ENCODE data around the gene PRXL2A.

DNA sequence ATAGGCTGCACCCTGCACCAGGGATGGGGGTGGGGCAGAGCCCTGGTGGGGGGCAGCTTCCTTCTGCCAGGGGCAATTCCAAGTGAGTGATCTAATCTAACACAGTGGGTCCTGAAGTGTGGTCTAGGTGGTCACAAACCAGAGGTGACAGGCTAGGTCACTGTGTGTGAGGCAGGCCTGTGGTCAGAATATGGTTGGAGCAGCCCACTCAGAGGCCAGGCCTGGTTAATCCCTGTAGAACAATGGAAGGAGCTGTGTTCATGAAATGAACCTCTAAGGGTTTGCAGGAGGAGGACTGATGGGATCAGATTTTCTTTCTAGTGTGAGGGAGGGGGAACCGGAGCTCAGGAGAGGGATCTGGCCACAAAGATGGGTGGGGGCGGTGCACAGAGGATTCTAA is 35.8 kb downstream of the PRXL2A start:
- TF ChIP-seq, protein P1, sequence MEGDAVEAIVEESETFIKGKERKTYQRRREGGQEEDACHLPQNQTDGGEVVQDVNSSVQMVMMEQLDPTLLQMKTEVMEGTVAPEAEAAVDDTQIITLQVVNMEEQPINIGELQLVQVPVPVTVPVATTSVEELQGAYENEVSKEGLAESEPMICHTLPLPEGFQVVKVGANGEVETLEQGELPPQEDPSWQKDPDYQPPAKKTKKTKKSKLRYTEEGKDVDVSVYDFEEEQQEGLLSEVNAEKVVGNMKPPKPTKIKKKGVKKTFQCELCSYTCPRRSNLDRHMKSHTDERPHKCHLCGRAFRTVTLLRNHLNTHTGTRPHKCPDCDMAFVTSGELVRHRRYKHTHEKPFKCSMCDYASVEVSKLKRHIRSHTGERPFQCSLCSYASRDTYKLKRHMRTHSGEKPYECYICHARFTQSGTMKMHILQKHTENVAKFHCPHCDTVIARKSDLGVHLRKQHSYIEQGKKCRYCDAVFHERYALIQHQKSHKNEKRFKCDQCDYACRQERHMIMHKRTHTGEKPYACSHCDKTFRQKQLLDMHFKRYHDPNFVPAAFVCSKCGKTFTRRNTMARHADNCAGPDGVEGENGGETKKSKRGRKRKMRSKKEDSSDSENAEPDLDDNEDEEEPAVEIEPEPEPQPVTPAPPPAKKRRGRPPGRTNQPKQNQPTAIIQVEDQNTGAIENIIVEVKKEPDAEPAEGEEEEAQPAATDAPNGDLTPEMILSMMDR (conservative IDR thresholded peaks at IDR 0.05 in 1 of 2, IDR thresholded peaks at IDR 0.05 in 1 of 2; ENCODE audit: extremely low read depth in 1 of 2, insufficient read depth in 1 of 2, low read depth in 1 of 2, low read length in 2 of 2) = no peak
- TF ChIP-seq EZH2 (IDR thresholded peaks at IDR 0.05; ENCODE audit: borderline replicate concordance, low read length) = no peak
